ENCODE measurements around the gene UMODL1.

The UMODL1 gene

DNA sequence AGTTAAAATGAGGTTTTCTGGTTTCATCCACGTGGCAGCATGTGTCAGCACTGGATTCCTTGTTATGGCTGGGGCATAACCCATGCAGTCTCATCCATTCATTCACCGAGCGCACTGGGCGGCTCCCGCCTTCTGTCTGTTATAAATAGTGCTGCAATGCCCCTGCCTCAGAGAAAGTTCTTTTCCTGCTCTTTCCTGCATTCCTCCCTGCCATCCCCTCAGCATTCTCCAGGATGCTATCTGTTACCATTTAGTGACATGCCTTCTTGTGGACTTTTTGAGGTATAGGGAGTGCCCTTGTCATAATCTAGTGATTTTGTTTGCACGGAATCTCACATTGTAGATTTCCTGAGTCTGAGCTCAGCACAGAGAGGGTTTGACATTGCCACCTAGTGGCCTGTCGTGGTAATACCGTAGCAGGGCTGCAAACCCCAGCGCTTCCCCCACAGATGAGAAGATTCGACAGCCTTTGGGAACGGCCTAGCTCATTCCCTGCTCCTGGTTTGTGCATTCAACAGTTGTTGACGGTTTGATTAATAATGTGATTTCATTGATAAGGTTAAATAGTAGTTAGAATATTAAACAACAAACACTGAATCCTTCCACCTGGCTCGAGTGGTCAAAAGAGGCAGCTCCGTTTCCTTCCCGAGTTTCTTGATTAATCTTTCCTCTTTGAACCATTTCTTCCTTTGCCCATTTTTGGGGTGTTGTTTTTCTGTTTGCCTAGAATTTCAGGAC is 46.3 kb downstream of the UMODL1 start:
- H3F3A ChIP-seq (ENCODE audit: insufficient read depth, low read length), result peaks cover 43% of the 10 kb centered on the region
- DNase-seq, result peak; percentile 92
- no peaks in the 10 kb centered on the region for H4K20me1 ChIP-seq (ENCODE audit: insufficient read depth, low read length)
- peak overlapping the region; percentile 65 for H2AFZ ChIP-seq (ENCODE audit: low read length)
- TF ChIP-seq, protein P1, sequence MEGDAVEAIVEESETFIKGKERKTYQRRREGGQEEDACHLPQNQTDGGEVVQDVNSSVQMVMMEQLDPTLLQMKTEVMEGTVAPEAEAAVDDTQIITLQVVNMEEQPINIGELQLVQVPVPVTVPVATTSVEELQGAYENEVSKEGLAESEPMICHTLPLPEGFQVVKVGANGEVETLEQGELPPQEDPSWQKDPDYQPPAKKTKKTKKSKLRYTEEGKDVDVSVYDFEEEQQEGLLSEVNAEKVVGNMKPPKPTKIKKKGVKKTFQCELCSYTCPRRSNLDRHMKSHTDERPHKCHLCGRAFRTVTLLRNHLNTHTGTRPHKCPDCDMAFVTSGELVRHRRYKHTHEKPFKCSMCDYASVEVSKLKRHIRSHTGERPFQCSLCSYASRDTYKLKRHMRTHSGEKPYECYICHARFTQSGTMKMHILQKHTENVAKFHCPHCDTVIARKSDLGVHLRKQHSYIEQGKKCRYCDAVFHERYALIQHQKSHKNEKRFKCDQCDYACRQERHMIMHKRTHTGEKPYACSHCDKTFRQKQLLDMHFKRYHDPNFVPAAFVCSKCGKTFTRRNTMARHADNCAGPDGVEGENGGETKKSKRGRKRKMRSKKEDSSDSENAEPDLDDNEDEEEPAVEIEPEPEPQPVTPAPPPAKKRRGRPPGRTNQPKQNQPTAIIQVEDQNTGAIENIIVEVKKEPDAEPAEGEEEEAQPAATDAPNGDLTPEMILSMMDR (IDR thresholded peaks at IDR 0.05; ENCODE audit: low read length), result peak; percentile 99
- TF ChIP-seq EZH2phosphoT487 (IDR thresholded peaks at IDR 0.05; ENCODE audit: low read length) (no peak), EZH2 (optimal IDR thresholded peaks at IDR 0.05; ENCODE audit: low read depth, low read length) (no peak)
- peak overlapping the region; percentile 70 for H3K27ac ChIP-seq (ENCODE audit: low read length)
- H3K4me1 ChIP-seq (ENCODE audit: low read length), result peaks cover 43% of the 10 kb centered on the region
- no peaks in the 10 kb centered on the region for H3K79me2 ChIP-seq (ENCODE audit: low read length)
- H3K9me3 ChIP-seq (replicated peaks; ENCODE audit: insufficient read depth, low read length), result no peaks in the 10 kb centered on the region
- peak overlapping the region; percentile 42 for H3K9ac ChIP-seq (ENCODE audit: low read length)
- no peaks in the 10 kb centered on the region for H3K27me3 ChIP-seq (replicated peaks; ENCODE audit: insufficient read depth, low read length)
- peak overlapping the region; percentile 46 for H3K4me3 ChIP-seq (ENCODE audit: low read length)
- H3K9me2 ChIP-seq (replicated peaks; ENCODE audit: insufficient read depth, low read length), result no peaks in the 10 kb centered on the region
- no peaks in the 10 kb centered on the region for H3K36me3 ChIP-seq (replicated peaks; ENCODE audit: insufficient read depth, low read length)
- H3K4me2 ChIP-seq (ENCODE audit: low read depth, low read length), result peak overlapping the region; percentile 82

DNA sequence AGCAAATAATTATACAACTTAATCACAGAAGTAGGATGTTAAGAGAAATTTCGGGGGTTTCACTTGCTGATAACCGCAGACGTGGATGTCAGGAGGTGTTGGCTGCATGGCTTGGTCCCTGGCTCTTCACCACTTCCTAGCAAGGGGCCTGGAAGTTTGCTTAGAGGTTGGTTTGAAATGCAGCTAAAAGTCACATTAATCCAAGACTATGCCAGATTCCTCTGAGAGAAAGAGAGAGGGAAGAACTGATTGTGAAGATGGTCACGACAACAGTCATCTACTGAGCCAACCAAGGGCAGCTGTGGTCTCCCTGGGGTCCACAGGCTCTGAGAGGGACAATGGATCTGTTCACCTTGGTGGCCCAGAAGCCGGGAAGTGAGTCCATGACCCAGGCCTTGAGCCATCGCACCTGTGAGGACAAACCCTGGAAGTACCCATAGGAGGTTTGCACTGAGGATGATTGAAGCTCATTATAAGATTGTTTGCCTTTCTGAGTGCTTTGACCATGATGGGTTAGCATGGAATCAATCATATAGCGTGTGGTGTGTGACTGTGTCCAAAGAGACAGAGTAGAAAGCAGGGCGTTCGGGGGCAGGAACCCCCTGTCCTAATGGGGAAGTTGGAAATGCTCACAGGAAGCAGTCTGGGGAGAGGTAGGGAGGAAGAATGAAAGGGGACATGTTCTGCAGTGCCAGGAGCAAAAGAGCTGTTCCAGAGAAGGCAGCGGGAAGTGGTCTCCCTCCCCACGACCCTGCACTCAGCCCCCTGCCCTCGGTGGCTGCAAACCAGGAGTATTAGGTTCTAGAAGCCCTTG is 47.1 kb downstream of the UMODL1 start:
- H3K4me2 ChIP-seq (ENCODE audit: low read depth, low read length), result peak overlapping the region; percentile 91
- no peaks in the 10 kb centered on the region for H3K27me3 ChIP-seq (replicated peaks; ENCODE audit: insufficient read depth, low read length)
- H3K79me2 ChIP-seq (ENCODE audit: low read length), result no peaks in the 10 kb centered on the region
- H3K4me3 ChIP-seq (ENCODE audit: low read length), result peak overlapping the region; percentile 26
- H2AFZ ChIP-seq (ENCODE audit: low read length), result peak overlapping the region; percentile 86
- H3K4me1 ChIP-seq (ENCODE audit: low read length), result peaks cover 43% of the 10 kb centered on the region
- H3K9ac ChIP-seq (ENCODE audit: low read length), result peak overlapping the region; percentile 52
- H3F3A ChIP-seq (ENCODE audit: insufficient read depth, low read length), result peaks cover 43% of the 10 kb centered on the region
- peak overlapping the region; percentile 63 for H3K27ac ChIP-seq (ENCODE audit: low read length)
- TF ChIP-seq, protein P1 (IDR thresholded peaks at IDR 0.05; ENCODE audit: low read length), result no peak
- no peak for TF ChIP-seq EZH2phosphoT487 (IDR thresholded peaks at IDR 0.05; ENCODE audit: low read length)
- TF ChIP-seq EZH2 (optimal IDR thresholded peaks at IDR 0.05; ENCODE audit: low read depth, low read length), result no peak
- H3K9me2 ChIP-seq (replicated peaks; ENCODE audit: insufficient read depth, low read length), result no peaks in the 10 kb centered on the region
- DNase-seq, result no peak
- no peaks in the 10 kb centered on the region for H3K9me3 ChIP-seq (replicated peaks; ENCODE audit: insufficient read depth, low read length)
- H4K20me1 ChIP-seq (ENCODE audit: insufficient read depth, low read length), result no peaks in the 10 kb centered on the region
- no peaks in the 10 kb centered on the region for H3K36me3 ChIP-seq (replicated peaks; ENCODE audit: insufficient read depth, low read length)

DNA sequence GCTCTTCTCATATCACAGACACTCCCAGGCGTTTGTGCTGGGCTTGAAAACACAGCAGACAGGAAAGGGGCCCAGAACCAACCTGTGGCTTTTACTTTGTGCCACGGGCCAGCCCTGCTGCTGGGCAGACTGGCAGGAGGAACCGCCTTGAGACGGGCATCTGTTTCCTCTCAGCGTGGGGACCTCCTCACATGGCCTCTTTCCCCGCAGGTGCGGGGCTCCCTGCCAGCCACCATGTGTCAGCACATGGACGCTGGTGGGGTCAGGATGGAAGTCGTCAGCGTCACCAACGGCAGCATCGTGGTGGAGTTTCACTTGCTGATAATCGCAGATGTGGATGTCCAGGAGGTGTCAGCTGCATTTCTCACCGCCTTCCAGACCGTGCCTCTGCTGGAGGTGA is 47.8 kb downstream of the UMODL1 start:
- no peaks in the 10 kb centered on the region for H3K36me3 ChIP-seq (replicated peaks; ENCODE audit: insufficient read depth, low read length)
- H3K4me3 ChIP-seq (ENCODE audit: low read length), result peak overlapping the region; percentile 26
- no peaks in the 10 kb centered on the region for H3K79me2 ChIP-seq (ENCODE audit: low read length)
- H3K27ac ChIP-seq (ENCODE audit: low read length), result peak overlapping the region; percentile 63
- peak overlapping the region; percentile 86 for H2AFZ ChIP-seq (ENCODE audit: low read length)
- no peaks in the 10 kb centered on the region for H3K9me2 ChIP-seq (replicated peaks; ENCODE audit: insufficient read depth, low read length)
- DNase-seq, result peak; percentile 87
- H3K27me3 ChIP-seq (replicated peaks; ENCODE audit: insufficient read depth, low read length), result no peaks in the 10 kb centered on the region
- TF ChIP-seq, protein P1 (IDR thresholded peaks at IDR 0.05; ENCODE audit: low read length), result peak; percentile 40; the same call in 1 of the 2 replicates
- TF ChIP-seq EZH2 (optimal IDR thresholded peaks at IDR 0.05; ENCODE audit: low read depth, low read length) (no peak), EZH2phosphoT487 (IDR thresholded peaks at IDR 0.05; ENCODE audit: low read length) (no peak)
- no peaks in the 10 kb centered on the region for H4K20me1 ChIP-seq (ENCODE audit: insufficient read depth, low read length)
- H3K4me2 ChIP-seq (ENCODE audit: low read depth, low read length), result peak overlapping the region; percentile 91
- no peaks in the 10 kb centered on the region for H3K9me3 ChIP-seq (replicated peaks; ENCODE audit: insufficient read depth, low read length)
- peak overlapping the region; percentile 52 for H3K9ac ChIP-seq (ENCODE audit: low read length)
- peaks cover 43% of the 10 kb centered on the region for H3F3A ChIP-seq (ENCODE audit: insufficient read depth, low read length)
- peaks cover 43% of the 10 kb centered on the region for H3K4me1 ChIP-seq (ENCODE audit: low read length)

Data from MM.1S (cell line).